ENCODE data around the gene NFIX. TPM values are rescaled to one million over a fixed set of nuclear protein-coding genes. Genes with fewer than 3 reads are reported as not detected.

Gene NFIX
- total and polyA plus RNA-seq, 2 of the 13 experiments (the other 11 are each of a cell fraction or from before 2014, with no cell fraction given), result 3.4 to 5.4 TPM

DNA sequence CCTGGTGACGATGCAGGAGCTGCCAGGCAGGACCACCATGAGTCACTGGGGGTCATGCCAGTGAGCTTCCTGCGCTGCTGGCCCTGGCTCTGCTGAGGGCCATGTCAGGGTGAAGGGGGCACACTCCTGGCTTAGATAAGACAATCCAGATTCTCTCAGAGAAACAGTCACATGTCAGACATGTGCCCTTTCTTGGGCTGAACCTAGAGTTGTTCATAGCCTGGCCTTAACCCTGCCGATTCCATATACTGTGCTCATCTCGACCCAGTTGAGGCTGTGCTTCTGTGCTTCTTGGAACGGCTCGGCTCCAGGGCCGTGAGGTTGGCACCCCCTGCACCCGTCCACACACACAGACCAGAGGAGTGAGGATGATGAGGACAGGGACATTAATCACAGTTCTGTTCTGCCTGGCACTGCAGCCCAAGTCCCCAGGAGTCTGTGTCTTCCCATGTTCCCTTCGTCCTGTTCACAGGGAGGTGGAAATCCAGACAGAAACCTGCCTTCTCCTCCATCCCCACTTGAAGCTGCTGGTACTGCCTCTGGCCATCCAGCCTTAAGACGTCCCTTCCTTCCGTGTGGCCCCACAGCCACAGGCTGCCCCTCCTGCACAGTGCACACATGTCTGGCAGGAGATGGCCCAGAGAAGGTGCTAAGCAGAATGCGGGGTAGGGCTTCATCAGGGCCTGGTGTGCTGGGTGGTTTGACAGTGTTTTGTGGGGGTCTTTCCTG lies 57.3 kb downstream of the NFIX start (continued):
- no peak for TF ChIP-seq HOXA7 (CRISPR knock-in tag; IDR thresholded peaks at IDR 0.05)
- TF ChIP-seq PAWR (CRISPR knock-in tag; IDR thresholded peaks at IDR 0.05; ENCODE audit: borderline replicate concordance), result 0 out of 2 replicates have a peak, but pooled peaks have one; percentile 43
- no peak for TF ChIP-seq ZNF44 (CRISPR knock-in tag; IDR thresholded peaks at IDR 0.05)
- TF ChIP-seq TSC22D2 (CRISPR knock-in tag; IDR thresholded peaks at IDR 0.05; ENCODE audit: borderline replicate concordance), result no peak
- TF ChIP-seq, protein P1, sequence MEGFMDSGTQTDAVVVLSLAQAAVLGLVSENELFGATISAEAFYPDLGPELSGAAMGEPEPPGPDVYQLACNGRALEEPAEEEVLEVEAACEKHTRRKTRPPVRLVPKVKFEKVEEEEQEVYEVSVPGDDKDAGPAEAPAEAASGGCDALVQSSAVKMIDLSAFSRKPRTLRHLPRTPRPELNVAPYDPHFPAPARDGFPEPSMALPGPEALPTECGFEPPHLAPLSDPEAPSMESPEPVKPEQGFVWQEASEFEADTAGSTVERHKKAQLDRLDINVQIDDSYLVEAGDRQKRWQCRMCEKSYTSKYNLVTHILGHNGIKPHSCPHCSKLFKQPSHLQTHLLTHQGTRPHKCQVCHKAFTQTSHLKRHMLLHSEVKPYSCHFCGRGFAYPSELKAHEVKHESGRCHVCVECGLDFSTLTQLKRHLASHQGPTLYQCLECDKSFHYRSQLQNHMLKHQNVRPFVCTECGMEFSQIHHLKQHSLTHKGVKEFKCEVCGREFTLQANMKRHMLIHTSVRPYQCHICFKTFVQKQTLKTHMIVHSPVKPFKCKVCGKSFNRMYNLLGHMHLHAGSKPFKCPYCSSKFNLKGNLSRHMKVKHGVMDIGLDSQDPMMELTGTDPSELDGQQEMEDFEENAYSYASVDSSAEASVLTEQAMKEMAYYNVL (CRISPR knock-in tag; IDR thresholded peaks at IDR 0.05; ENCODE audit: borderline replicate concordance), result no peak
- no peak for TF ChIP-seq ZNF256 (CRISPR knock-in tag; conservative IDR thresholded peaks at IDR 0.05)
- TF ChIP-seq, protein P2, sequence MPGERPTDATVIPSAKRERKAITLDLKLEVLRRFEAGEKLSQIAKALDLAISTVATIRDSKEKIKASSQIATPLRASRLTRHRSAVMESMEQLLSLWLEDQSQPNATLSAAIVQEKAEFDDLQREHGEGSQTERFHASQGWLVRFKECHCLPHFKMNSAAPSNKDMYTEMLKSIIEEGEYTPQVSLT (CRISPR knock-in tag; IDR thresholded peaks at IDR 0.05; ENCODE audit: borderline replicate concordance, low read depth), result no peak
- TF ChIP-seq ZBTB21 (CRISPR knock-in tag; IDR thresholded peaks at IDR 0.05), result no peak
- TF ChIP-seq KLF12 (CRISPR knock-in tag; IDR thresholded peaks at IDR 0.05; ENCODE audit: borderline replicate concordance), result no peak
- TF ChIP-seq, protein P3, sequence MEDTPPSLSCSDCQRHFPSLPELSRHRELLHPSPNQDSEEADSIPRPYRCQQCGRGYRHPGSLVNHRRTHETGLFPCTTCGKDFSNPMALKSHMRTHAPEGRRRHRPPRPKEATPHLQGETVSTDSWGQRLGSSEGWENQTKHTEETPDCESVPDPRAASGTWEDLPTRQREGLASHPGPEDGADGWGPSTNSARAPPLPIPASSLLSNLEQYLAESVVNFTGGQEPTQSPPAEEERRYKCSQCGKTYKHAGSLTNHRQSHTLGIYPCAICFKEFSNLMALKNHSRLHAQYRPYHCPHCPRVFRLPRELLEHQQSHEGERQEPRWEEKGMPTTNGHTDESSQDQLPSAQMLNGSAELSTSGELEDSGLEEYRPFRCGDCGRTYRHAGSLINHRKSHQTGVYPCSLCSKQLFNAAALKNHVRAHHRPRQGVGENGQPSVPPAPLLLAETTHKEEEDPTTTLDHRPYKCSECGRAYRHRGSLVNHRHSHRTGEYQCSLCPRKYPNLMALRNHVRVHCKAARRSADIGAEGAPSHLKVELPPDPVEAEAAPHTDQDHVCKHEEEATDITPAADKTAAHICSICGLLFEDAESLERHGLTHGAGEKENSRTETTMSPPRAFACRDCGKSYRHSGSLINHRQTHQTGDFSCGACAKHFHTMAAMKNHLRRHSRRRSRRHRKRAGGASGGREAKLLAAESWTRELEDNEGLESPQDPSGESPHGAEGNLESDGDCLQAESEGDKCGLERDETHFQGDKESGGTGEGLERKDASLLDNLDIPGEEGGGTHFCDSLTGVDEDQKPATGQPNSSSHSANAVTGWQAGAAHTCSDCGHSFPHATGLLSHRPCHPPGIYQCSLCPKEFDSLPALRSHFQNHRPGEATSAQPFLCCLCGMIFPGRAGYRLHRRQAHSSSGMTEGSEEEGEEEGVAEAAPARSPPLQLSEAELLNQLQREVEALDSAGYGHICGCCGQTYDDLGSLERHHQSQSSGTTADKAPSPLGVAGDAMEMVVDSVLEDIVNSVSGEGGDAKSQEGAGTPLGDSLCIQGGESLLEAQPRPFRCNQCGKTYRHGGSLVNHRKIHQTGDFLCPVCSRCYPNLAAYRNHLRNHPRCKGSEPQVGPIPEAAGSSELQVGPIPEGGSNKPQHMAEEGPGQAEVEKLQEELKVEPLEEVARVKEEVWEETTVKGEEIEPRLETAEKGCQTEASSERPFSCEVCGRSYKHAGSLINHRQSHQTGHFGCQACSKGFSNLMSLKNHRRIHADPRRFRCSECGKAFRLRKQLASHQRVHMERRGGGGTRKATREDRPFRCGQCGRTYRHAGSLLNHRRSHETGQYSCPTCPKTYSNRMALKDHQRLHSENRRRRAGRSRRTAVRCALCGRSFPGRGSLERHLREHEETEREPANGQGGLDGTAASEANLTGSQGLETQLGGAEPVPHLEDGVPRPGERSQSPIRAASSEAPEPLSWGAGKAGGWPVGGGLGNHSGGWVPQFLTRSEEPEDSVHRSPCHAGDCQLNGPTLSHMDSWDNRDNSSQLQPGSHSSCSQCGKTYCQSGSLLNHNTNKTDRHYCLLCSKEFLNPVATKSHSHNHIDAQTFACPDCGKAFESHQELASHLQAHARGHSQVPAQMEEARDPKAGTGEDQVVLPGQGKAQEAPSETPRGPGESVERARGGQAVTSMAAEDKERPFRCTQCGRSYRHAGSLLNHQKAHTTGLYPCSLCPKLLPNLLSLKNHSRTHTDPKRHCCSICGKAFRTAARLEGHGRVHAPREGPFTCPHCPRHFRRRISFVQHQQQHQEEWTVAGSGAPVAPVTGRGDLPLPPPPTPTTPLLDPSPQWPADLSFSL (CRISPR knock-in tag; IDR thresholded peaks at IDR 0.05), result no peak
- TF ChIP-seq NKX3-1 (CRISPR knock-in tag; IDR thresholded peaks at IDR 0.05), result no peak
- no peak for TF ChIP-seq KDM1A (CRISPR knock-in tag; IDR thresholded peaks at IDR 0.05)
